HG02943 (cell line): ENCODE measurements around the gene DHPS.
"Not testable (repeated sequence)": the region's sequence is repeated elsewhere in the genome, so short reads cannot be mapped to it uniquely, and the experiment has no call there.

Experiments
- ATAC-seq: cut with Tn5 transposase; IDR thresholded peaks from one replicate; pipeline ENCODE4 v1.9.1; 2021; ENCODE audit warnings: mild to moderate bottlenecking, low read depth, moderate library complexity; ENCODE audit not compliant: unreplicated experiment

Gene DHPS

GRCh38 chr19:12705654-12706331 lies 24.1 kb upstream of the DHPS start:
- ATAC-seq = no peak

- ATAC-seq = no peak
These were observed 23.5 kb upstream of the DHPS start for GRCh38 chr19:12705169-12705568.

- no peak for ATAC-seq
These were observed 21.4 kb upstream of the DHPS start for GRCh38 chr19:12703046-12703445.

GRCh38 chr19:12701596-12702282 lies 20.1 kb upstream of the DHPS start:
- ATAC-seq = no peak

- ATAC-seq = no peak
These were observed 16.5 kb upstream of the DHPS start for GRCh38 chr19:12698138-12698537.

- not testable (repeated sequence) for ATAC-seq
These were observed 15.7 kb upstream of the DHPS start for GRCh38 chr19:12697425-12697824.

GRCh38 chr19:12696366-12697335 lies 15.0 kb upstream of the DHPS start, which contains the start of gene FBXW9:
FBXW9 (minus strand) TSS chr19:12696631; CDS start chr19:12696581, 50 bp downstream.
- ATAC-seq = peak; percentile 80

- peak; percentile 11 for ATAC-seq
These were observed 14.3 kb upstream of the DHPS start for GRCh38 chr19:12695997-12696365.

- ATAC-seq = no peak
These were observed 13.8 kb upstream of the DHPS start for GRCh38 chr19:12695514-12695913.

GRCh38 chr19:12695096-12695495 lies 13.4 kb upstream of the DHPS start:
- ATAC-seq = no peak

GRCh38 chr19:12694641-12695040 lies 13.0 kb upstream of the DHPS start:
- no peak for ATAC-seq

- no peak for ATAC-seq
These were observed 11.3 kb upstream of the DHPS start for GRCh38 chr19:12692960-12693359.

GRCh38 chr19:12689581-12690216 lies 8.0 kb upstream of the DHPS start:
- no peak for ATAC-seq

- ATAC-seq = no peak
These were observed 7.3 kb upstream of the DHPS start for GRCh38 chr19:12689012-12689411.

GRCh38 chr19:12687496-12688196 lies 6.0 kb upstream of the DHPS start, which contains the start of gene GNG14:
GNG14 (plus strand) TSS chr19:12687998; CDS start chr19:12688049, 51 bp downstream.
- ATAC-seq = no peak

- no peak for ATAC-seq
These were observed 4.2 kb upstream of the DHPS start for GRCh38 chr19:12685831-12686230.

GRCh38 chr19:12680034-12680433 lies 1.6 kb downstream of the DHPS start:
- ATAC-seq = no peak

- ATAC-seq = not testable (repeated sequence)
These were observed 3.6 kb downstream of the DHPS start for GRCh38 chr19:12678039-12678438.

- no peak for ATAC-seq
These were observed 4.8 kb downstream of the DHPS start for GRCh38 chr19:12676928-12677327.

GRCh38 chr19:12676384-12676792 lies 5.3 kb downstream of the DHPS start:
- no peak for ATAC-seq
